Ovary (tissue), 3 donors: ENCODE measurements around the gene SLAMF1.

Experiments
- CTCF ChIP-seq, 3 donors: fragments of 450-650 bp in 2 of 3; fragments of 200-600 bp in 1 of 3; IDR thresholded peaks; one replicate each; pipeline versions ENCODE4 v1.5.1 to v1.8.0; 2016 to 2022; ENCODE audit warnings: antibody characterized with exemption in 3 of 3, mild to moderate bottlenecking in 1 of 3
- EP300 ChIP-seq: sonication (generic); formaldehyde crosslinking; IDR thresholded peaks from one replicate; pipeline ENCODE4 v1.6.1; 2017; ENCODE audit warnings: antibody characterized with exemption
- POLR2A ChIP-seq: fragments of 450-650 bp; IDR thresholded peaks from one replicate; pipeline ENCODE4 v1.6.1; 2017; ENCODE audit warnings: antibody characterized with exemption, mild to moderate bottlenecking, moderate library complexity
- donor health status: DM: no; HTN: no; CAD: no.

DNA sequence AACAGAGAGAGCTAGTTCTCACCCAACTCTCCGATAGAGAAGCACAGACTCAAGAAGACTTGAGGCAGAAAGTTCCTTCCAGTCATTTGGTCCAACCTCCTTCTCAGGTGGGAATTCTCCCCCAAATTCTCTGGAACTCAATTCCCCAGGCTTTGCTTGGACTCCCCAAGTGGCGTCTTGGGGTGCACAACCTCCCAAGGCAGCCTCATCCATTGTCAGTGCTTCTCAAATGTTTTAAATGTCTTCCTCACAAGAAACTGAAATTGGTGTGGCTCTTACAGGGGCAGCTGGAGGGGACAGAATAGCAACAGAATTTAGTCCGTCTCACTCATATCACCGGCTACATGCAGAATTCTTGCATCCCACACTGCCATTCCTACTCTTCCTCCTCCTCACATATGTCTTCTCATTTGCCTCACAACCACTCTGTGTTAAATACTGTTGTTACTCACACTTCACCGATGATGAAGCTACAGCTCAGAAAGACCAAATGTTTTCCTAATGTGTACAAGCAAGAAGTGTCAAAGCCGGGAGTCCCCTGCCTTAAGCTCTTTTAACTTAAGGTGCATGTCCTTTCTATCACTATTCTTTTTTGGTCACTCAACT is 34.1 kb downstream of the SLAMF1 start:
- TF ChIP-seq CTCF (IDR thresholded peaks at IDR 0.05): no peak
- TF ChIP-seq POLR2A: no peak
- TF ChIP-seq EP300: no peak
